ENCODE measurements around the gene PPP1R7.

PPP1R7 gene

DNA sequence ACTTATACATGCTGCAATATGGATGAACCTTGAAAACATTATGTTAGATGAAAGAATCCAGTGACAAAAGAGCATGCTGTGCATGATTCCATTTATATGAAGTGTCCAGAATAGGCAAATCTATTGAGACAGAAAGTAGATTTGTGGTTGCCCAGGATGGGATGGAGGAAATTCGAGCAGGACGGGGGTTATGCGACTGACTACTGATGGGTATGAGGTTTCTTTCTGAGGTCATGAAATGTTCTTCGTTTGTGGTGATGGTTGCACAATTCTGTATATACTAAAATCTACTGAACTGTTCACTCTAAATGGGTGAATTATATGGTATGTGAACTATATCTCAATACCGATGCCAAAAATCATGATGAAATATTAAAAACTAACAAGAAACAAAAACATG, 29.3 kb upstream of the PPP1R7 start:
- no peak for DNase-seq

GRCh38 chr2:241122376-241123002, 27.8 kb upstream of the PPP1R7 start:
- no peak for DNase-seq

DNA sequence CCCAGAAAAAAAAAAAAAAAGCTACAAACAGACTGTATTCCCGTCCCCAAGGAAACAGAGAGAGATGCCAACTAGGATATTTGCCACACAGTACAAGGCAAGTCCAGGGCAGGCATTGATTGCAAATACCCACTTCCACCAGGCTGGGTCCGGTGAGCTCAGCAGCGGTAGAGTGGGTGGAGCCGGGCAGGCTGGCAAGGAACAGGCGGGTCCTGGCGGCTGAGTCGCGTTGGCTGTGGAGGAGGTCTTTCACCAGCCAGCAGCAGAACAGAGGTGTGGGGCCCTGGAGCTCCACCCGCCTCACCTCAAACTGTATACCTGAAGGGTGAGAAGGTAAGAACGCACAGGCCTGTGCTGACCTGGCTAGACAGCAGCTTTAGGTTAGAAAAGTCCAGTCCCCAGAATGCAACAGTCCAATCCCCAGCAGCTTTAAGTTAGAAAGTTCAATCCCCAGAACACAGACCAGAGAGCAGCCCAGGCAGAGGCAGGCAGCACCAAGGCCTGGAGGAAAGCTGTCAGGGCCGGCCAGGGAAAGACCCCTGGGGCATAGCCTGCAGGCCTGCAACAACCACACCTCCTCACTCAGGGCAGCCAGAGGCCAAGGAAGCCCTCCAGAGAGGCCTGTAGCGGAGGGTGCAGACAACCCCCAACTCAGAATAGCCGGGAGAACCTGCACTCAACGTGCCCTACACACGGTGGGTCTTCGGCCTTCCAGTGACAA, 26.3 kb upstream of the PPP1R7 start:
- no peak for DNase-seq

DNA sequence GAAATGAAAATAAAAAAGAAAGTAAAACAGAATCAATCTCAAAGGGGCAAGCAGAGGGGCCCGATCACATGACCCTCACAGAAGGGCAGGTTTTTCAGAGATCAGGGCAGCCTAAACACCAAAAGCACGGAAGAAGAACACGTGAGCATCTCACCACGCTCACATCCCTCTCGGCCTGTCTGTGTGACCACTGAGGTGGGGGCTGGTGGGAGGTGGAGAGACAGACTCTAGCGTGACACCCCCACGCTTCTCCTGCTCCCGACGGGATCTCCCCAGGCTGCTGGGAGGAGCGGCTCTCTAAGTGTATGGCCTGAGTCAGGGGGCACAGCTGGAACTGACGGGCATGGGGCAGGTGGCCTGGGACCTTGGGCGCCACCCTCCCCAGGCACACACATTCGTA, 24.6 kb upstream of the PPP1R7 start:
- no peak for DNase-seq

- no peak for DNase-seq
Measured at GRCh38 chr2:241126201-241126611, 24.1 kb upstream of the PPP1R7 start.

GRCh38 chr2:241126771-241127202, 23.5 kb upstream of the PPP1R7 start:
- DNase-seq: no peak

GRCh38 chr2:241128266-241128665, 22.0 kb upstream of the PPP1R7 start:
- no peak for DNase-seq

DNA sequence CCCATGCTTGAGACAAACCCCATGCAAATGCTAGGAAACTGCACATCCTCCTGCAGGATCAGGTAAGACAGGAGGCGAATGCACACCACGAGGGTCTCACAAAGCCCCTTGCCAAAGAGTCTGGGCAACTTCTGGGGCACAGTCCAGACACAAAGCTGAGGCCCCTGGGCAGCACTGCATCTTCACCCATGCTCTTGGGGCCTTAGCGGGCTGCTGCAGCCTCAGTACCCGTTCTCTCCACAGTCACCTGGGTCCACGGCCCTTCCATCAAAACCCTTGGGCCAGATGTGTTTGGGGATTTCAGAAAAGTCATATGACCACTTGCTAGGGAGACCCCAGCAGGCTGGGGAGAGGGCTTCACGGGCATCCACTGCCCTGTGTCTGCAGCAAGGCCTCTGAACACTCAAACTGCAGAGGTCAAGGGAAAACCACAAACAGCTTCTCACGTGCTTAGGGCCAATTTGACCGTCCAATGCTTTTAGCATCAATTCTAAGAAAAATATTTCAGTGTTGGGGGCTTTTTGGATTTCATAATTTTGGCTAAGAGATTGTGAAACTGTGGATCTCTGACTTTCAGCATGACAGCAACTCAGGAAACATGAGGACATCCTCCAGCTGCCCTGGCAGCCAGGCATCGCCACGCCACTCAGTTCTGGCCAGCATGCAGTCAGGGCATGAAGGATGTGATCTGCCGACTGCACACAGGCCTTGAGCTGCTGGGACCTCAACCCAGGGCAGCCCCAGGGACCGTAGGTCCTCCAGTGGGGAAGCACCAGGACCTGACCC, 21.0 kb upstream of the PPP1R7 start:
- DNase-seq: no peak

- no peak for DNase-seq
Measured at GRCh38 chr2:241130316-241130715, 20.0 kb upstream of the PPP1R7 start.

- DNase-seq: no peak
Measured at GRCh38 chr2:241131531-241131930, 18.7 kb upstream of the PPP1R7 start.

DNA sequence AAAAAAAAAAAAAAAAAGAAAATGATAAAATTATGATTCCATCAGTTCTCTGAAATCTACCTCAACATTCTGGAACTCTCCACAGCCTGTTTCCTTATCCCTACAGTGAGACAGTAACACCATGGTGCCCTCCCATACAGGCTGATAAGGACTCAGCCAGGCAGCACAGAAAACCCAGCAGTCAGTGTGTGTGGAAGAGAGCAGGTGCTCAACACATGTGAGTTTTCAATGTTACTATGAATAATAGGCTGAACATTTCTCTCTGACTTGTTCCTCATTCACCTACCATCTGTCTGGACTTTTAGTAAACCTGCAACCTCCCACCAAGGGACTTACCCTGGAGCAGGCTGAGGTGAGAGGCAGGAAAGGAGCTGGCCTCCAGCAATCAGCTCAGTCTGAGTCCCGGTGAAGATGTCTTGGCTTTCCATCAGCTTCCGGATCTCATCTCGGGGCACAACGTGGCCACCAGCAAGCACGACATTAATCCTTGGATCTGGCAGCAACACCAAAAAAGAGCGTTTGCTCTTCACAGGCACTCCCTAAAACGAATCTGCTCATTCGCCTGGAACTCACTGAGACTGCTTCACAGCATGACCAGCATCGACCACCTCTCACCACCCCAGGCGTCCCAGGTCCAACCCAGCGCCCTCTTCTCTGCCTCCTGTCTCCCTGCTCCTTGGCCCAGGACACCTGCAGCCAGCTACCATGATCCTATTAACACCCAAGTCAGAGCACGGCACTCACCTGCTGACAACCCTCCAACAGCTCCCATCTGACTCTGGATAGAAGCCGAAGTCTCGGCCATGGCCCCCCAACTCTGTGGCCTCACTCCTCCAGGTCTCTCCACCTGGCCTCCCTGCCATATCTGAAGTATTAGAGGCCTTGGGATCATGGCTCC, 17.5 kb upstream of the PPP1R7 start:
- DNase-seq: no peak

DNA sequence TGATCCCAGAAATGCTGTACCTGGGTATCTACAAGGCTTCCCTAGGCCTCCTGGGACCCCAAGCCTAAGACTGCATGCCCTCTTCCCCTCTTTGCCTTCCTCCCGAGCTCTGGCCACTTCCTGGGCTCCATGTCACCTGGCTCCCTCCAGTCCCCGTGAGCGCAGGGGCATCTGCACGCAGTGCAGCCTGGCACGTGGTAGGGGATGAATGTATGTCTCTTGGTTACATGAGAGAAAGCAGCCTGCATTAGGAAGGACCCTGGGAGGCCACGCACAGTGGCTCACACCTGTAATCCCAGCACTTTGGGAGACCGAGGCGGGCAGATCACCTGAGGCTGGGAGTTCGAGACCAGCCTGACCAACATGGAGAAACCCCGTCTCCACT, 16.8 kb upstream of the PPP1R7 start:
- no peak for DNase-seq

GRCh38 chr2:241134711-241135110, 15.6 kb upstream of the PPP1R7 start:
- no peak for DNase-seq

DNA sequence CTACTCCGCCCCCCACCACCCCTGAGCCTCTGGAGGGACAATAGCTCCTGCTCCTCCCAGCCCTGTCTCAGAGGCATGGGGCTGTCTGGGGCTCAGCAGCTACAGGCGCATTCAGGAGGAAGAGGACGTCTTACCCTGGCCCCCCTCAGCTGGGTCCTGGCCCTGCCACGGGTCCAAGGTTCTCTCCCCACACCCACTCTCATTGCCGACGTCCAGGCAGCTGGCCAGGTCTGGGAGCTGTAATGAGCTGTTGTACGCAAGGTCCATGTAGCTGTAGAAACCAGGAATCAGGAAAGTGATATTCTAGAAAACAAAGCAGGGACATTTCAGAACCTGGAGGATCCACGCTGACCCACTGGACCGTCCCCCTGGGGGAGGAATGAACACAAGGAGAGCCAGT, 14.5 kb upstream of the PPP1R7 start:
- DNase-seq: no peak

DNA sequence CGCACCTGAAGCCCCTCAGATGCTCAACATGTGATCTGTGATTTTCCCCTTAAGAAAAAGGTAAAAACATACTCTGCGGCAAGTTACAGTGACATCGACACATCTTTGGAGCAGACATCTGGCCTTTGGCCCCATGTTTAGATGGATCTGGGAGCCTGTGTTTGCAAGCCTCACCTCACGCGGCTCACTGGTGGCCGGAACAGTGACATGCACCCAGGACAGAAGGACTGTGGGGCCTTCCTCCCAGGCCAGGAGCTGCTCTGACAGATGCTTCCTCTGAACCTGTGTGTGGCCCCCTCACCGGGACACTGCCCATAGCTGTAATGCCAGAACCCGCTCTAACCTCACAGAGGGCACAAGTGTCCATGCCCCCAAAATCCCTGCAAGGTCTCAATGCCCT, 14.1 kb upstream of the PPP1R7 start:
- no peak for DNase-seq

- no peak for DNase-seq
Measured at GRCh38 chr2:241136661-241137260, 13.5 kb upstream of the PPP1R7 start.

- no peak for DNase-seq
Measured at GRCh38 chr2:241137276-241138190, 12.7 kb upstream of the PPP1R7 start.

GRCh38 chr2:241138471-241138870, 11.8 kb upstream of the PPP1R7 start:
- DNase-seq: no peak

DNA sequence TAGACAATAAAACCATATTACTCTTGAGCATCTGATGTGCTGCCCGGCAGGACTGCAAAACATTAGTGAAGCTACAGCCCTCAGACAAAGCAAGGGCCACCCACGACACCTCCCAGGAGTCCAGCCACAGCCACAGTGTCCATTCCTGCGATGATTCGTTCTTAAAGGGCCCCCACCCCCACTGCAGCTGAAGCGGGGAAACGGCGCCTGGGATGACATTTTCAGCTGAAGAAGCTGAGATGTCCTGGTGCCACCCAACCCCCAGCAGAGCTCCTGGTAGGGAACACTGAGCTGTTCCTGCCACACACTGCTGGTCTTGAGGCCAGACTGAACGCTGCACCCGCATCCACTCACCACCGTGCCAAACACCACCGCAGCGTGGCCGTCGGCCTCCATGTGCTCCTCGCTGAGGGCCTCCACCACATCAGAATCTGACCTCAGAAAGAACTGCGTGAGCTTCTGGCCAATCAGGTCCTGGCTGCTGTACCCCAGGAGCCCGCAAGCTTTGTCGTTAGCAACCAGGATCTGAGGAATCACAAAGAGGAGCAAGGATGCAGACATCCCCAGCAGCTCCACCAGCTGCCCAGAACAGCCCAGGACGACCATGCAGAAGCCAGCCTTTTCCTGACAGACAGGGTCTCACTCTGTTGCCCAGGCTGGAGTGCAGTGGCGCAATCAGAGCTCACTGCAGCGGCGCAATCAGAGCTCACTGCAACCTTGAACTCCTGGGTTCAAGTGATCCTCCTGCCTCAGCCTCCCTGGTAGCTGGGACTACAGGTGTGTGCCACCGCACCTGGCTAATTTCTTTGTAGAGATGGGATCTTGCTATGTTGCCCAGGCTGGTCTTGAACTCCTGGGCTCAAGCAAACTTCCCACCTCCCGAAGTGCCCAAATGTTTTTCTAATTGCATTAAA, 10.5 kb upstream of the PPP1R7 start:
- DNase-seq: no peak

GRCh38 chr2:241140445-241140840, 9.8 kb upstream of the PPP1R7 start:
- DNase-seq: no peak

Data from GDM1 (cell line).